ENCODE data around the gene FBLN1.

DNA sequence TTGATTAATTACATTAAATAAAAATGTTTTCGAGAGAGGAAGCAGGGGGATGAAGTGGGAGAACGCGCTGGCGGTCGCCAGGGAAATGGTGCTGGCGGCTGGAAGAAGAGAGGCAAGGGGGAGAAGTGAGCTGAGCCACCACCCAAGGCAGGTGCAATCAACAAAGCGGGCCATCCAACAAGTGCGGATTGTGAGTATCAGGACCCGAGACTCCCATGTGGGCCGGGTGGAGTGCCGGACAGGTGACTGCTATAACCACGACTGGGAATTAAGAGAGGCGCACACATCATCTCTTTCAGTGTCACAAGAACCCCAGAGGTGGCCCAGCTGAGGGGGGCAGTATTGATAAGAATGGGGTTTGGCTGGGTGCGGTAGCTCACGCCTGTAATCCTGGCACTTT lies 127.8 kb downstream of the FBLN1 start:
- no peak for TF ChIP-seq YY1 (IDR thresholded peaks at IDR 0.05; ENCODE audit: borderline replicate concordance in 1 of 3, control insufficient read depth in 1 of 3, extremely low read depth in 1 of 3, insufficient read depth in 3 of 3, insufficient read length in 1 of 3, insufficient replicate concordance in 2 of 3, low read depth in 1 of 3, low read length in 2 of 3)
- no peak for TF ChIP-seq ZNF239 (CRISPR knock-in tag; IDR thresholded peaks at IDR 0.05)
- TF ChIP-seq, protein P1, sequence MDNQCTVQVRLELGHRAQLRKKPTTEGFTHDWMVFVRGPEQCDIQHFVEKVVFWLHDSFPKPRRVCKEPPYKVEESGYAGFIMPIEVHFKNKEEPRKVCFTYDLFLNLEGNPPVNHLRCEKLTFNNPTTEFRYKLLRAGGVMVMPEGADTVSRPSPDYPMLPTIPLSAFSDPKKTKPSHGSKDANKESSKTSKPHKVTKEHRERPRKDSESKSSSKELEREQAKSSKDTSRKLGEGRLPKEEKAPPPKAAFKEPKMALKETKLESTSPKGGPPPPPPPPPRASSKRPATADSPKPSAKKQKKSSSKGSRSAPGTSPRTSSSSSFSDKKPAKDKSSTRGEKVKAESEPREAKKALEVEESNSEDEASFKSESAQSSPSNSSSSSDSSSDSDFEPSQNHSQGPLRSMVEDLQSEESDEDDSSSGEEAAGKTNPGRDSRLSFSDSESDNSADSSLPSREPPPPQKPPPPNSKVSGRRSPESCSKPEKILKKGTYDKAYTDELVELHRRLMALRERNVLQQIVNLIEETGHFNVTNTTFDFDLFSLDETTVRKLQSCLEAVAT (IDR thresholded peaks at IDR 0.05), result no peak
- TF ChIP-seq, protein P2, sequence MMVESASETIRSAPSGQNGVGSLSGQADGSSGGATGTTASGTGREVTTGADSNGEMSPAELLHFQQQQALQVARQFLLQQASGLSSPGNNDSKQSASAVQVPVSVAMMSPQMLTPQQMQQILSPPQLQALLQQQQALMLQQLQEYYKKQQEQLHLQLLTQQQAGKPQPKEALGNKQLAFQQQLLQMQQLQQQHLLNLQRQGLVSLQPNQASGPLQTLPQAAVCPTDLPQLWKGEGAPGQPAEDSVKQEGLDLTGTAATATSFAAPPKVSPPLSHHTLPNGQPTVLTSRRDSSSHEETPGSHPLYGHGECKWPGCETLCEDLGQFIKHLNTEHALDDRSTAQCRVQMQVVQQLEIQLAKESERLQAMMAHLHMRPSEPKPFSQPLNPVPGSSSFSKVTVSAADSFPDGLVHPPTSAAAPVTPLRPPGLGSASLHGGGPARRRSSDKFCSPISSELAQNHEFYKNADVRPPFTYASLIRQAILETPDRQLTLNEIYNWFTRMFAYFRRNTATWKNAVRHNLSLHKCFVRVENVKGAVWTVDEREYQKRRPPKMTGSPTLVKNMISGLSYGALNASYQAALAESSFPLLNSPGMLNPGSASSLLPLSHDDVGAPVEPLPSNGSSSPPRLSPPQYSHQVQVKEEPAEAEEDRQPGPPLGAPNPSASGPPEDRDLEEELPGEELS (CRISPR knock-in tag; IDR thresholded peaks at IDR 0.05; ENCODE audit: borderline replicate concordance), result no peak
- TF ChIP-seq, protein P3, sequence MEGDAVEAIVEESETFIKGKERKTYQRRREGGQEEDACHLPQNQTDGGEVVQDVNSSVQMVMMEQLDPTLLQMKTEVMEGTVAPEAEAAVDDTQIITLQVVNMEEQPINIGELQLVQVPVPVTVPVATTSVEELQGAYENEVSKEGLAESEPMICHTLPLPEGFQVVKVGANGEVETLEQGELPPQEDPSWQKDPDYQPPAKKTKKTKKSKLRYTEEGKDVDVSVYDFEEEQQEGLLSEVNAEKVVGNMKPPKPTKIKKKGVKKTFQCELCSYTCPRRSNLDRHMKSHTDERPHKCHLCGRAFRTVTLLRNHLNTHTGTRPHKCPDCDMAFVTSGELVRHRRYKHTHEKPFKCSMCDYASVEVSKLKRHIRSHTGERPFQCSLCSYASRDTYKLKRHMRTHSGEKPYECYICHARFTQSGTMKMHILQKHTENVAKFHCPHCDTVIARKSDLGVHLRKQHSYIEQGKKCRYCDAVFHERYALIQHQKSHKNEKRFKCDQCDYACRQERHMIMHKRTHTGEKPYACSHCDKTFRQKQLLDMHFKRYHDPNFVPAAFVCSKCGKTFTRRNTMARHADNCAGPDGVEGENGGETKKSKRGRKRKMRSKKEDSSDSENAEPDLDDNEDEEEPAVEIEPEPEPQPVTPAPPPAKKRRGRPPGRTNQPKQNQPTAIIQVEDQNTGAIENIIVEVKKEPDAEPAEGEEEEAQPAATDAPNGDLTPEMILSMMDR (IDR thresholded peaks at IDR 0.05 in 2 of 3, conservative IDR thresholded peaks at IDR 0.05 in 1 of 3; ENCODE audit: insufficient read depth in 2 of 3, low read depth in 1 of 3, low read length in 3 of 3), result no peak
- TF ChIP-seq GABPA (tag; conservative IDR thresholded peaks at IDR 0.05; ENCODE audit: low read depth), result no peak

All from K562 (cell line).